Activated CD8-positive, alpha-beta memory T cell treated with anti-CD3 and anti-CD28 coated beads, Interleukin-2, amount 50 U/mL, for 24 hours (primary cell): ENCODE data around the gene MINDY1.

Source experiments
- DNase-seq: peaks from one replicate; pipeline ENCODE4 v3.0.0-alpha.2; 2020; ENCODE audit errors: extremely low read depth

The MINDY1 gene

GRCh38 chr1:151006327-151007052 is at the start of gene MINDY1:
Gene MINDY1 (minus strand): TSS chr1:151006902. CDS start chr1:151002617, 4,285 bp downstream.
- DNase-seq = no peak

GRCh38 chr1:151056149-151056548 is 49.4 kb upstream of the MINDY1 start:
- DNase-seq = no peak

- no peak for DNase-seq
Observed at GRCh38 chr1:151055581-151055980, 48.9 kb upstream of the MINDY1 start.

- DNase-seq = no peak
Observed at GRCh38 chr1:151054971-151055547, 48.4 kb upstream of the MINDY1 start.

GRCh38 chr1:151051356-151052009 is 44.8 kb upstream of the MINDY1 start:
- no peak for DNase-seq

GRCh38 chr1:151050051-151050688 is 43.5 kb upstream of the MINDY1 start:
- DNase-seq = no peak

GRCh38 chr1:151049458-151049857 is 42.8 kb upstream of the MINDY1 start:
- DNase-seq = no peak

- no peak for DNase-seq
Observed at GRCh38 chr1:151048645-151049032, 41.9 kb upstream of the MINDY1 start.

- DNase-seq = no peak
Observed at GRCh38 chr1:151047925-151048644, 41.4 kb upstream of the MINDY1 start.

- no peak for DNase-seq
Observed at GRCh38 chr1:151047591-151047924, 40.9 kb upstream of the MINDY1 start, which contains the start of gene C1orf56. Gene C1orf56 (plus strand): TSS chr1:151047751. CDS start chr1:151047848, 97 bp downstream.

- DNase-seq = no peak
Observed at GRCh38 chr1:151043163-151043562, 36.5 kb upstream of the MINDY1 start.

GRCh38 chr1:151039521-151039920 is 32.8 kb upstream of the MINDY1 start:
- DNase-seq = no peak

GRCh38 chr1:151037032-151037431 is 30.3 kb upstream of the MINDY1 start:
- DNase-seq = no peak

GRCh38 chr1:151036356-151036755 is 29.7 kb upstream of the MINDY1 start, which contains the start of gene BNIPL:
Gene BNIPL (plus strand): TSS chr1:151036586. CDS start chr1:151036726, 140 bp downstream.
- DNase-seq = no peak

GRCh38 chr1:151035167-151035566 is 28.5 kb upstream of the MINDY1 start:
- DNase-seq = no peak

- DNase-seq = no peak
Observed at GRCh38 chr1:151032164-151032563, 25.5 kb upstream of the MINDY1 start.

GRCh38 chr1:151026460-151026859 is 19.8 kb upstream of the MINDY1 start:
- no peak for DNase-seq

GRCh38 chr1:151024540-151025146 is 17.9 kb upstream of the MINDY1 start:
- peak; percentile 53 for DNase-seq

GRCh38 chr1:151013518-151013917 is 6.8 kb upstream of the MINDY1 start:
- no peak for DNase-seq

- no peak for DNase-seq
Observed at GRCh38 chr1:151012684-151013471, 6.2 kb upstream of the MINDY1 start.
